Colonic mucosa (tissue), 4 donors: ENCODE results near the gene ADGRA1. TPM values are rescaled to one million over a fixed set of nuclear protein-coding genes. Genes with fewer than 3 reads are reported as not detected.

Experiments used
- DNase-seq: peaks from one replicate; pipeline ENCODE4 v3.0.0-alpha.2; 2020
- H3K27ac ChIP-seq: fragments of 200-600 bp; one replicate; pipeline ENCODE4 v1.8.0; 2021
- H3K27me3 ChIP-seq: fragments of 200-600 bp; one replicate; pipeline ENCODE4 v1.8.0; 2021
- H3K36me3 ChIP-seq: fragments of 200-600 bp; one replicate; pipeline ENCODE4 v1.8.0; 2021
- H3K4me1 ChIP-seq: fragments of 200-600 bp; one replicate; pipeline ENCODE4 v1.8.0; 2021; ENCODE audit warnings: mild to moderate bottlenecking
- H3K4me3 ChIP-seq: fragments of 200-600 bp; one replicate; pipeline ENCODE4 v1.8.0; 2021
- H3K9ac ChIP-seq, 2 donors: one replicate each; pipeline ENCODE4 v1.7.0; 2013; ENCODE audit warnings: control low read depth in 2 of 2, low read depth in 2 of 2, low read length in 2 of 2
- H3K9me3 ChIP-seq: fragments of 200-600 bp; one replicate; pipeline ENCODE4 v1.8.0; 2021
- CTCF ChIP-seq: fragments of 200-600 bp; IDR thresholded peaks from one replicate; pipeline ENCODE4 v1.8.0; 2022; ENCODE audit warnings: antibody characterized with exemption, mild to moderate bottlenecking
- intact Hi-C: fragments of 100-400 bp; cut with DNase I; formaldehyde crosslinking; loops from one replicate; pipeline ENCODE4 v1.14.1; 2022
- total RNA-seq, 2 donors: library from RNA; stranded (reverse); fragmentation: NEBNext Ultra II Directional in 1 of 2; extraction: Animal tissue kit (Norgen Biotek cat#: 25700) in 1 of 2; gene quantifications; one replicate each; pipeline ENCODE4 v1.2.1, GENCODE V29; 2021
- donor health status: healthy.
- donor health status: DM: no; HTN: no; CAD: no.
- donor health status: DM: no; HTN: no; CAD: no.

ADGRA1 gene
- total RNA-seq, 2 donors from 2014 or later, result not detected

GRCh38 chr10:133045556-133046389 is 42.0 kb upstream of the ADGRA1 start:
- intact Hi-C loops, result no loop called here
- H3K9ac ChIP-seq, result no peak overlapping the region
- no peaks in the 10 kb centered on the region for H3K9me3 ChIP-seq
- no peak for TF ChIP-seq CTCF
- H3K4me3 ChIP-seq, result no peak overlapping the region
- no peak for DNase-seq
- H3K27ac ChIP-seq, result no peak overlapping the region
- H3K4me1 ChIP-seq, result no peaks in the 10 kb centered on the region
- H3K27me3 ChIP-seq, result no peaks in the 10 kb centered on the region
- no peaks in the 10 kb centered on the region for H3K36me3 ChIP-seq

- Histone ChIP-seq H3K4me1 (no peaks in the 10 kb centered on the region), H3K4me3 (no peak overlapping the region), H3K9me3 (no peaks in the 10 kb centered on the region), H3K36me3 (no peaks in the 10 kb centered on the region), H3K9ac (no peak overlapping the region), H3K27ac (no peak overlapping the region), H3K27me3 (no peaks in the 10 kb centered on the region)
- intact Hi-C loops, result no loop called here
- TF ChIP-seq CTCF, result no peak
- DNase-seq, result no peak
Observed at GRCh38 chr10:133046390-133046765, 41.3 kb upstream of the ADGRA1 start.

- Histone ChIP-seq H3K27me3 (no peaks in the 10 kb centered on the region), H3K9ac (no peak overlapping the region), H3K9me3 (no peaks in the 10 kb centered on the region), H3K27ac (no peak overlapping the region), H3K36me3 (no peaks in the 10 kb centered on the region), H3K4me3 (no peak overlapping the region), H3K4me1 (no peaks in the 10 kb centered on the region)
- intact Hi-C loops, result no loop called here
- no peak for TF ChIP-seq CTCF
- DNase-seq, result no peak
Observed at GRCh38 chr10:133047526-133048123, 40.1 kb upstream of the ADGRA1 start.

GRCh38 chr10:133048266-133048665 is 39.5 kb upstream of the ADGRA1 start:
- no peak for DNase-seq
- H3K27ac ChIP-seq, result no peak overlapping the region
- intact Hi-C loops, result no loop called here
- no peaks in the 10 kb centered on the region for H3K36me3 ChIP-seq
- TF ChIP-seq CTCF, result no peak
- H3K4me3 ChIP-seq, result no peak overlapping the region
- no peaks in the 10 kb centered on the region for H3K27me3 ChIP-seq
- H3K4me1 ChIP-seq, result no peaks in the 10 kb centered on the region
- H3K9ac ChIP-seq, result no peak overlapping the region
- no peaks in the 10 kb centered on the region for H3K9me3 ChIP-seq

DNA sequence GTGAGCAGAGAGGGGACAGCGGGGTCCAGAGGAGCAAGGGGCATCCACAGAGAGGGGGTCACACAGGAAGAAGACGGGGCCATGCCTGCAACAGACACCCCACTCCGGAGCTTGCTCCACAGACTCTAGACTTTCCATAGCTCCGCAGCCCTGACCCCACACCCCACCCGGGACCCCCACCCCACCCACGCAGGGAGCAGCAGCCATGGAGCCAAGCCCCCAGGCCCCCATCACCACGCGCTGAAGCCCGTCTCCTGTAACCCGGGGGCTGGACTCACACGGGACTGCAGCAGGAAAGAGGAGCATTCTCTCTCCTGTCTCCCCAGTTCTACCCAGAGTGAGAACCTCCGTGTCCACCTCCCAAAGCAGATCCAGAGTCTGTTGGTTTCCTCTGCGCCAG is 38.8 kb upstream of the ADGRA1 start:
- no peak for TF ChIP-seq CTCF
- Histone ChIP-seq H3K4me3 (no peak overlapping the region), H3K36me3 (no peaks in the 10 kb centered on the region), H3K27me3 (no peaks in the 10 kb centered on the region), H3K27ac (no peak overlapping the region), H3K9ac (no peak overlapping the region), H3K9me3 (no peaks in the 10 kb centered on the region), H3K4me1 (no peaks in the 10 kb centered on the region)
- DNase-seq, result no peak
- intact Hi-C loops, result no loop called here
